WI38 (cell line): ENCODE measurements around the gene MCRIP2.

Experiments used
- H3K4me3 ChIP-seq: 2 replicates; pipeline ENCODE4 v1.5.1; 2011; ENCODE audit warnings: low read depth, mild to moderate bottlenecking, control low read depth, low read length
- TF ChIP-seq, protein P1 (sequence below): IDR thresholded peaks from 2 replicates; pipeline ENCODE4 v1.5.1; 2012; ENCODE audit warnings: low read depth, mild to moderate bottlenecking, control low read depth, low read length

MCRIP2 gene

DNA sequence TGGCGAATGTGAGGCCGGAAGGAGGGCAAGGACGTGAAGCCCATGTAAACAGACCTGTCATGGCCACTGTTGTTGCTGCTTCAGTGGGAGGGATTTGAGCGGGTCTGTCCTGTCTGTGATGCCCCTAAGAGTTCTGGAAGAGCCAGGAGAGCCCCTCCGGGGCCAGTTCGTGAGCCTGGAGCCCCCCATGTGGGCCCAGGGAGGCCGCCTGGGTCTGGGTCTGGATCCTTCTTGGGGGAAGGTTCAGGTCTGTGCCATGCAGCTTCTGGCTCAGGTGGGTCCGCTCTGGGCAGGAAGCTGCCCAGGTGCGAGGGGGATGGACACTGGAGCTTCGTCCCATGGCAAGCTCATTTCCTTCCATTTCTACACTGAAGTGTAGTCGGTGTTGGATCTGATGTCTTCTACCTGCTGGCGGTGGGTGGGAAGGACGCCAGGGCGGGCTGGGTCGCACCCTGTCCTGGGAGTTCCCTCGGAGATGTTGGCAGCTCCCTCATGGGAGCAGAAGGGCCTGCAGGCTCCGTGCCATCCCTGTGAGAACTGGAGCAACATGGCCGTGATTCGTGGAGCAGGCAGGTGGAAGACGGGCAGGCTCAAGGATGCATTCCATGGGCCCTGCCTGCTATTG is 22.0 kb upstream of the MCRIP2 start:
- TF ChIP-seq, protein P1, sequence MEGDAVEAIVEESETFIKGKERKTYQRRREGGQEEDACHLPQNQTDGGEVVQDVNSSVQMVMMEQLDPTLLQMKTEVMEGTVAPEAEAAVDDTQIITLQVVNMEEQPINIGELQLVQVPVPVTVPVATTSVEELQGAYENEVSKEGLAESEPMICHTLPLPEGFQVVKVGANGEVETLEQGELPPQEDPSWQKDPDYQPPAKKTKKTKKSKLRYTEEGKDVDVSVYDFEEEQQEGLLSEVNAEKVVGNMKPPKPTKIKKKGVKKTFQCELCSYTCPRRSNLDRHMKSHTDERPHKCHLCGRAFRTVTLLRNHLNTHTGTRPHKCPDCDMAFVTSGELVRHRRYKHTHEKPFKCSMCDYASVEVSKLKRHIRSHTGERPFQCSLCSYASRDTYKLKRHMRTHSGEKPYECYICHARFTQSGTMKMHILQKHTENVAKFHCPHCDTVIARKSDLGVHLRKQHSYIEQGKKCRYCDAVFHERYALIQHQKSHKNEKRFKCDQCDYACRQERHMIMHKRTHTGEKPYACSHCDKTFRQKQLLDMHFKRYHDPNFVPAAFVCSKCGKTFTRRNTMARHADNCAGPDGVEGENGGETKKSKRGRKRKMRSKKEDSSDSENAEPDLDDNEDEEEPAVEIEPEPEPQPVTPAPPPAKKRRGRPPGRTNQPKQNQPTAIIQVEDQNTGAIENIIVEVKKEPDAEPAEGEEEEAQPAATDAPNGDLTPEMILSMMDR: no peak

DNA sequence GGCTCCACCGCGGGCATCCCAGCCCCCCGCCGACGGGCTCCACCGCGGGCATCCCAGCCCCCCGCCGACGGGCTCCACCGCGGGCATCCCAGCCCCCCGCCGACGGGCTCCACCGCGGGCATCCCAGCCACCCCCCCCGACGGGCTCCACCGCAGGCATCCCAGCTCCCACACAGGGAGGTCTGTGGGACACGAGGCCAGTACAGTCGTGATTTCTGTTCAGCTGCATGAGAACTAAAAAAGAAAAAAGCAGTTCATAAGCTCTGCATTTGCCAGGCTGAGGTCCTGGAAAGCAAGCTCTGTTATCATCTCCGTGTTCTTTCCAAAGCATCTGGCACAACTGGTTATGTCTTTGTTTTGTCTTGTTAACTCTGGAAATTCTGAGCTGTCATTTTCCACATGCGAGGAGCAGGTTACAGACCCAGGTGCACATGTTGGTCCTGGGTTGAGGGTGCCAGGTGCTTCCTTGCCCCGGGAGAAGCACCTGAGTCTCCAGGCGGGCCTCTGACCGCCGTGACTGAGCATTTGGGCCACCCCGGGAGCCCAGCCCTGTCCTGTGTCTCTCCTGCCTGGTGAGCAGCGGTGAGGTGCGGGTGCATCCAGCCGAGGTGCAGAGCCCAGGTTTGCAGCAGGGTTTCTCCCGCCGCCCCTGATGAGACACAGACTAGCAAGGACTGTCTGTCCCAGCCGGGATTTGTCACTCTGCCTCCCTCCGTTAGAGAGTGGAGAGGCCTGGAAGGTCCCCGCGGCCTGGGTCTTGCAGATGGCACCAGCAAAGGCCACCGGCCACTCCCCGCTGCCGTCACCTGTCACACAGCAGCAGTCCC is 20.7 kb upstream of the MCRIP2 start:
- TF ChIP-seq, protein P1: no peak
- H3K4me3 ChIP-seq: no peak overlapping the region

More for the DNA sequence above, 22.0 kb upstream of the MCRIP2 start:
- H3K4me3 ChIP-seq: no peak overlapping the region

DNA sequence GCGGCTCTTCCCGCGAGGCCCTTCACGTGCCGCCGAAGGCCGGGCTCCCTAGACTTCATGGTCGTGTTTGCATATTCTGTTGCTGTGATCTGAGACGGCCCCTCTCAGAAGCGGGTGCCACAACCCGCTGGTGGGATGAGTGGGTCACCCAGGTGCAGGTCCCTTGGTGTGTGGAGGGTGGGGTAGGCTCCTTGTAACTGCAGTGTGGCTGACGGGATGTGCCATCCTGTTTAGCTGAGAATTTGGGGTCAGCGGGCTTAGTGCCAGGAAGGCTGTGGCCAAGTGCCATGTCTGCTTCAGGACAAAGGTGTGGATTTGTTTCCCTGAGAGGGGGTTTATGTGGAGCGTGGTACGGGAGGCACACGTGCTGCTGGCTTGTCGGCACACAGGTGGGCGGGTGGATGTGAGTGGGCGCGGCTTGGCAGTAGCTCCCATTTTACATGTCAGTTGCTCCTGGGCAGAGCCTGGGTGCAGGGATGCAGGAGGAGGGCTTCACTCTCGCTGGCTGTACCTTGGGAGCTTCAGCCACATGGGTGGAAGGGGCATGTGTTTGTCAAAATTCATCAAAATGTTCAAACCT is 20.0 kb upstream of the MCRIP2 start:
- TF ChIP-seq, protein P1: no peak
- H3K4me3 ChIP-seq: no peak overlapping the region

DNA sequence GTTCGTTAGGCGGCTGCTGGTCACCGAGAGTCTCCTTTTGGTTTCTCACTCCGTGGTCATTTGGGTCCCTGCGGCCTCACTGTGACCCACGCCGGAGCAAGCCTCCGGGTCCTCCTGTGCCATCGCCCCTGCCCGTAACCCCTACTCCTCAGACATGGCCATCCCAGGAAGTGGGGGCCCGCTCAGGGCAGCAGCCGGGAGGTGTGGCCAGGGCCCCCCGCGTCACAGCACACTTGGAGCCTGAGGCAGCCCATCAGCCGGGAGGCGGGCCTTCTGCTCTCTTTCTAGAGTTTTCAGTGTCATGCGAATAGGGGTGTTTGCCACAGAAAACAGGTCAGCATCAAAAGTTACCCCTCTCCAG is 18.7 kb upstream of the MCRIP2 start:
- no peak overlapping the region for H3K4me3 ChIP-seq
- TF ChIP-seq, protein P1: no peak

DNA sequence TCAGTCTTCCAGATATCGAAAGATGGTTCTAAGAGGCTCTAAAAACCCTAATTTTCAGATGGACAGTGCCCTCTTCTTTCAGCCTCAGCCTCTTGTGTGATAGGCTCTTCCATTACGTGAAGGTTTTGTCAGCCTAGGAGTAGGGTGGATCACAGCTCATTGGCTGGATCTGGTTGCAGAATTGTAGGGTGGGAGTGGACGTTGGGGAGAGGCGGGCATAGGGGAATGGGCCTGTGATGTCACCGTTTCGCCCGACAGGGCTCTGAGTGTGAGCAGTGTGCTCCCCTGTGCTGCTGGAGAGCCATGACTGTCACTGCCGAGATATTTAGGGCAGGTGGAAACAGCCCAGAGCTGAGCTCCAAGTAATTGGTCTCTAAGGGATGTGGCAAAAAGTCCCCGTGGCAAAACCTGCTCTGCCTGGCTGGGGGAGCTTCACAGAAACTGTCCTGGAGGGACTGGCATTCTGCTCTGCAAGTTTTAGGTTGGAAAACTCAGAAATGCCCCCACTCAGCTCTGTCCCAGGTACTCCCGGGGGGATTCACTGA is 17.0 kb upstream of the MCRIP2 start:
- H3K4me3 ChIP-seq: no peak overlapping the region
- TF ChIP-seq, protein P1: no peak

DNA sequence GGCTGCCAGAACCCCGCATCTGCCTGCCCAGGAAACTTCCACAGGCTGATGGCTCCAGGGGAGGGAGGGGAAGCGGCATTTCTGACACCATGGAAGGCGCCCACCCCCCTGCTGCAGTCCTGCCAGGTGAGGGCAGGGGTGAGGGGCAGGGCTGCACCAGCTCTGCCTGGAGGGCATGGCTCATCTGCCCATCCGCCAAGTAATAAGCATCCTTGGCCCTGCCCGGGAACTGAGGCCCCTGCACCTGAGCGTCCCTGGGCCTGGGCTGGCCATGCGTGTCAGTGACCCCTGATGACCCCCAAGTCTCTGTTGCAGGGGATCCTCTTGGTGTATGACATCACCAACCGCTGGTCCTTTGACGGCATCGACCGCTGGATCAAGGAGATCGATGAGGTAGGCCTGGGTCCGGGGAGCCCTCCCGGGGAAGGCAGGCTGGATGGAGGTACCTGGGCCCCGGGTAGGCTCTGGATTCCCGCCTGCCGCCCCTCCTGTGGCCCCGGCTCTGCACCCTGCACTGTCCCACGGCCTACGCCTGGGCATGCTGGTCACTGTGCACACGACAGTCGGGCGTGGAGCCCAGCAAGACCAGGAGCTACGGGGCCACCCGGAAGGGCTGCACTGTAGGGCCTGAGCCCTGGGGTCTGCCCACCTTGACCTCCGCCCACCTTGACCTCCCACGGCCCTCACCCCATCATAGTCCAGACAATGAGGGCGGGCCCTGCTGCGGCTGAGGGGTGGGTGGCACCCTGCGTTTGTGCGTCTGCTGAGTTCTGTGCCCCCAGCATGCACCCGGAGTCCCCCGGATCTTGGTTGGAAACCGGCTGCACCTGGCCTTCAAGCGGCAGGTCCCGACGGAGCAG is 16.3 kb upstream of the MCRIP2 start:
- no peak overlapping the region for H3K4me3 ChIP-seq
- TF ChIP-seq, protein P1: no peak
